ENCODE measurements around the gene GPD1L.

DNA sequence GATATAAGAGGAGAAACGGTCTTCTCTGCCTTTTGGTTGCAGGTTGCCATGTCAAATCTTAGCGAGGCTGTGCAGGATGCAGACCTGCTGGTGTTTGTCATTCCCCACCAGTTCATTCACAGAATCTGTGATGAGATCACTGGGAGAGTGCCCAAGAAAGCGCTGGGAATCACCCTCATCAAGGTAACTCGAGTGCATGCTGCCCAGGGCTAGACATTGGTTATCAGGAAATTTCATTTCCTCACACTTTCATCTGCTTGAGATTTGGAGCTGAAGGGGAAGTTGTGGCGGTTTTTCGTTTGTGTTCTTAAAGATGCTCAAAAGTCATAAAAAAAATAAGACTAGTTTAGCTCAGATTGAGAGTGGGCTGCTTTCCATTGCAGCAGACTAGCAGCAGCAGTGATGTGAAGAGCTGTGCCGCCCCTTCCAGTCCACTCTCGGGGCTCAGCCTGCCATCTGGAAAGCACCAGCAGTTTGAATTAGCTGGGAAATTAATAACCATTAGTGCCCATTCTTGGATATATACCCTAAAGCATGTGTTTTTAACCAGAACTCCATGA is 32.2 kb downstream of the GPD1L start:
- TF ChIP-seq, protein P1, sequence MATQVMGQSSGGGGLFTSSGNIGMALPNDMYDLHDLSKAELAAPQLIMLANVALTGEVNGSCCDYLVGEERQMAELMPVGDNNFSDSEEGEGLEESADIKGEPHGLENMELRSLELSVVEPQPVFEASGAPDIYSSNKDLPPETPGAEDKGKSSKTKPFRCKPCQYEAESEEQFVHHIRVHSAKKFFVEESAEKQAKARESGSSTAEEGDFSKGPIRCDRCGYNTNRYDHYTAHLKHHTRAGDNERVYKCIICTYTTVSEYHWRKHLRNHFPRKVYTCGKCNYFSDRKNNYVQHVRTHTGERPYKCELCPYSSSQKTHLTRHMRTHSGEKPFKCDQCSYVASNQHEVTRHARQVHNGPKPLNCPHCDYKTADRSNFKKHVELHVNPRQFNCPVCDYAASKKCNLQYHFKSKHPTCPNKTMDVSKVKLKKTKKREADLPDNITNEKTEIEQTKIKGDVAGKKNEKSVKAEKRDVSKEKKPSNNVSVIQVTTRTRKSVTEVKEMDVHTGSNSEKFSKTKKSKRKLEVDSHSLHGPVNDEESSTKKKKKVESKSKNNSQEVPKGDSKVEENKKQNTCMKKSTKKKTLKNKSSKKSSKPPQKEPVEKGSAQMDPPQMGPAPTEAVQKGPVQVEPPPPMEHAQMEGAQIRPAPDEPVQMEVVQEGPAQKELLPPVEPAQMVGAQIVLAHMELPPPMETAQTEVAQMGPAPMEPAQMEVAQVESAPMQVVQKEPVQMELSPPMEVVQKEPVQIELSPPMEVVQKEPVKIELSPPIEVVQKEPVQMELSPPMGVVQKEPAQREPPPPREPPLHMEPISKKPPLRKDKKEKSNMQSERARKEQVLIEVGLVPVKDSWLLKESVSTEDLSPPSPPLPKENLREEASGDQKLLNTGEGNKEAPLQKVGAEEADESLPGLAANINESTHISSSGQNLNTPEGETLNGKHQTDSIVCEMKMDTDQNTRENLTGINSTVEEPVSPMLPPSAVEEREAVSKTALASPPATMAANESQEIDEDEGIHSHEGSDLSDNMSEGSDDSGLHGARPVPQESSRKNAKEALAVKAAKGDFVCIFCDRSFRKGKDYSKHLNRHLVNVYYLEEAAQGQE (IDR thresholded peaks at IDR 0.05; ENCODE audit: borderline replicate concordance) = no peak
- TF ChIP-seq RAD21 (conservative IDR thresholded peaks at IDR 0.05) (no peak), EZH2 (IDR thresholded peaks at IDR 0.05; ENCODE audit: borderline replicate concordance, insufficient read depth, low read length, poor library complexity, severe bottlenecking) (no peak), TAF1 (IDR thresholded peaks at IDR 0.05; ENCODE audit: low read depth) (no peak), EP300 (conservative IDR thresholded peaks at IDR 0.05; ENCODE audit: poor library complexity, severe bottlenecking) (no peak), POLR2AphosphoS5 (IDR thresholded peaks at IDR 0.05) (no peak)
- TF ChIP-seq, protein P2, sequence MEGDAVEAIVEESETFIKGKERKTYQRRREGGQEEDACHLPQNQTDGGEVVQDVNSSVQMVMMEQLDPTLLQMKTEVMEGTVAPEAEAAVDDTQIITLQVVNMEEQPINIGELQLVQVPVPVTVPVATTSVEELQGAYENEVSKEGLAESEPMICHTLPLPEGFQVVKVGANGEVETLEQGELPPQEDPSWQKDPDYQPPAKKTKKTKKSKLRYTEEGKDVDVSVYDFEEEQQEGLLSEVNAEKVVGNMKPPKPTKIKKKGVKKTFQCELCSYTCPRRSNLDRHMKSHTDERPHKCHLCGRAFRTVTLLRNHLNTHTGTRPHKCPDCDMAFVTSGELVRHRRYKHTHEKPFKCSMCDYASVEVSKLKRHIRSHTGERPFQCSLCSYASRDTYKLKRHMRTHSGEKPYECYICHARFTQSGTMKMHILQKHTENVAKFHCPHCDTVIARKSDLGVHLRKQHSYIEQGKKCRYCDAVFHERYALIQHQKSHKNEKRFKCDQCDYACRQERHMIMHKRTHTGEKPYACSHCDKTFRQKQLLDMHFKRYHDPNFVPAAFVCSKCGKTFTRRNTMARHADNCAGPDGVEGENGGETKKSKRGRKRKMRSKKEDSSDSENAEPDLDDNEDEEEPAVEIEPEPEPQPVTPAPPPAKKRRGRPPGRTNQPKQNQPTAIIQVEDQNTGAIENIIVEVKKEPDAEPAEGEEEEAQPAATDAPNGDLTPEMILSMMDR (IDR thresholded peaks at IDR 0.05; ENCODE audit: poor library complexity, severe bottlenecking) = no peak
